Colonic mucosa (tissue), 4 donors: ENCODE data around the gene AASDH. TPM values are rescaled to one million over a fixed set of nuclear protein-coding genes. Genes with fewer than 3 reads are reported as not detected.

Experiments used
- DNase-seq: peaks from one replicate; pipeline ENCODE4 v3.0.0-alpha.2; 2020
- H3K27ac ChIP-seq: fragments of 200-600 bp; one replicate; pipeline ENCODE4 v1.8.0; 2021
- H3K27me3 ChIP-seq: fragments of 200-600 bp; one replicate; pipeline ENCODE4 v1.8.0; 2021
- H3K36me3 ChIP-seq: fragments of 200-600 bp; one replicate; pipeline ENCODE4 v1.8.0; 2021
- H3K4me1 ChIP-seq: fragments of 200-600 bp; one replicate; pipeline ENCODE4 v1.8.0; 2021; ENCODE audit warnings: mild to moderate bottlenecking
- H3K4me3 ChIP-seq: fragments of 200-600 bp; one replicate; pipeline ENCODE4 v1.8.0; 2021
- H3K9ac ChIP-seq, 2 donors: one replicate each; pipeline ENCODE4 v1.7.0; 2013; ENCODE audit warnings: control low read depth in 2 of 2, low read depth in 2 of 2, low read length in 2 of 2
- H3K9me3 ChIP-seq: fragments of 200-600 bp; one replicate; pipeline ENCODE4 v1.8.0; 2021
- intact Hi-C: fragments of 100-400 bp; cut with DNase I; formaldehyde crosslinking; loops from one replicate; pipeline ENCODE4 v1.14.1; 2022
- total RNA-seq, 2 donors: library from RNA; stranded (reverse); fragmentation: NEBNext Ultra II Directional in 1 of 2; extraction: Animal tissue kit (Norgen Biotek cat#: 25700) in 1 of 2; gene quantifications; one replicate each; pipeline ENCODE4 v1.2.1, GENCODE V29; 2021
- TF ChIP-seq, protein P1 (sequence below): fragments of 200-600 bp; IDR thresholded peaks from one replicate; pipeline ENCODE4 v1.8.0; 2022; ENCODE audit warnings: antibody characterized with exemption, mild to moderate bottlenecking
- donor health status: healthy.
- donor health status: DM: no; HTN: no; CAD: no.
- donor health status: DM: no; HTN: no; CAD: no.

AASDH gene
- total RNA-seq, 2 donors from 2014 or later: 7.4 to 7.8 TPM

DNA sequence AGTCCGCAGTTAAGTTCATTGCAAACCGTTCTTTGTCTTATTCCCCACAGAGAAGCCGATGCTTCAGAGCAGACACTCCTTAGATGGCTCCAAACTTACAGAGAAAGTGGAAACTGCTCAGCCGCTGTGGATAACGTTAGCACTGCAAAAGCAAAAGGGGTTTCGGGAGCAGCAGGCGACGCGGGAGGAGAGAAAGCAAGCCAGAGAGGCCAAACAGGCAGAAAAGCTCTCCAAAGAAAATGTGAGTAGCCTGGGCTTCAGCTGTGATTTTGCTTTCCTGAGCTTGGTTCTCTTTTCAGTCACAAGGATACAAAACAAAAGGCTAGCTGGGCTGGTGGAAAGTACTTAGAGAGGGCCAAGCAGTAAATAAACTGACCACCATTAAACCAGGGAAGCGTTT lies 64.0 kb downstream of the AASDH start:
- no peaks in the 10 kb centered on the region for H3K36me3 ChIP-seq
- intact Hi-C loops: no loop called here

DNA sequence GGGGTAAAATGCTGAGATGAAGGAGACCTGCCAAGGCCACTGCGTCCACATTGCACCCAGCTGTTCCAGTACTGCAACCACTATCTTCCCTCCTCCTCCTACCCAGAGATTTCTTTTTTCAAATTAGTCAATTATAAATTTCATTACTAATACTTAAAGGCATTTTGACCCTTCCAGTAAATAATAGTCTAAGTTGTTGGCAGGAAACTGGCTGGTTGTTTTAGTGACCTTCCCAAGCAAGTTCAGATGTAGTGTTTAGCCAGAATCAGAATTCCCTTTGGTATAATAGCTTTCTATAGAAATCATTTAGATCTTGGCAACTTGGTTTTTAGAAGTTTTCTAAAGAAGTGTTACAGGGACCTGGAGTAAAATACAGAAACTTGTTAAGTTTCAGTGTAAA lies 66.0 kb downstream of the AASDH start:
- no peaks in the 10 kb centered on the region for H3K27me3 ChIP-seq
- H3K36me3 ChIP-seq: no peaks in the 10 kb centered on the region
- DNase-seq: no peak
- no peak overlapping the region for H3K9ac ChIP-seq
- H3K27ac ChIP-seq: no peak overlapping the region
- TF ChIP-seq, protein P1, sequence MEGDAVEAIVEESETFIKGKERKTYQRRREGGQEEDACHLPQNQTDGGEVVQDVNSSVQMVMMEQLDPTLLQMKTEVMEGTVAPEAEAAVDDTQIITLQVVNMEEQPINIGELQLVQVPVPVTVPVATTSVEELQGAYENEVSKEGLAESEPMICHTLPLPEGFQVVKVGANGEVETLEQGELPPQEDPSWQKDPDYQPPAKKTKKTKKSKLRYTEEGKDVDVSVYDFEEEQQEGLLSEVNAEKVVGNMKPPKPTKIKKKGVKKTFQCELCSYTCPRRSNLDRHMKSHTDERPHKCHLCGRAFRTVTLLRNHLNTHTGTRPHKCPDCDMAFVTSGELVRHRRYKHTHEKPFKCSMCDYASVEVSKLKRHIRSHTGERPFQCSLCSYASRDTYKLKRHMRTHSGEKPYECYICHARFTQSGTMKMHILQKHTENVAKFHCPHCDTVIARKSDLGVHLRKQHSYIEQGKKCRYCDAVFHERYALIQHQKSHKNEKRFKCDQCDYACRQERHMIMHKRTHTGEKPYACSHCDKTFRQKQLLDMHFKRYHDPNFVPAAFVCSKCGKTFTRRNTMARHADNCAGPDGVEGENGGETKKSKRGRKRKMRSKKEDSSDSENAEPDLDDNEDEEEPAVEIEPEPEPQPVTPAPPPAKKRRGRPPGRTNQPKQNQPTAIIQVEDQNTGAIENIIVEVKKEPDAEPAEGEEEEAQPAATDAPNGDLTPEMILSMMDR: no peak
- intact Hi-C loops: no loop called here
- H3K9me3 ChIP-seq: no peaks in the 10 kb centered on the region
- no peak overlapping the region for H3K4me3 ChIP-seq
- H3K4me1 ChIP-seq: no peaks in the 10 kb centered on the region

More for the DNA sequence above, 64.0 kb downstream of the AASDH start:
- Histone ChIP-seq H3K9ac (no peak overlapping the region), H3K27ac (no peak overlapping the region), H3K4me3 (no peak overlapping the region), H3K4me1 (no peaks in the 10 kb centered on the region), H3K27me3 (no peaks in the 10 kb centered on the region), H3K9me3 (no peaks in the 10 kb centered on the region)
- no peak for DNase-seq
- TF ChIP-seq, protein P1: no peak

DNA sequence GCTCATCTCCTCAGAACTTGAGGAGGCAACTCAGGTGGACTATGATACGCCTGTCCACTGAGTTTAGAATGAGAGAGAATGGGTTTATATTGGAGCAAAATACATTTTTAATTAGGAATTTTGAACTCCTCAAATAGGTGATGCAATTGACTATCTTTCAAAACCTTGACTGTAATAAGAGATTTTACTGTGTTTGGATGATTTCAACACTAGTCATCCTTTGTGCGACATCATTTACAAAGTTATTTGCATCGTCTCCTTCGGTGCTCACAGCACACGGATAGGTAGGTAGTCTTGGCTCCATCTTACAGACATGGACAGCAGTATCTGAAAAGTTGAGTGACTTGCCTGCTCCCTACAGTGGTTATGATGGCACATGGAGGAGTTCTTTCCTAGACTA lies 67.0 kb downstream of the AASDH start:
- Histone ChIP-seq H3K36me3 (no peaks in the 10 kb centered on the region), H3K4me1 (no peaks in the 10 kb centered on the region), H3K27me3 (no peaks in the 10 kb centered on the region), H3K4me3 (no peak overlapping the region), H3K27ac (no peak overlapping the region), H3K9ac (no peak overlapping the region), H3K9me3 (no peaks in the 10 kb centered on the region)
- TF ChIP-seq, protein P1: no peak
- no peak for DNase-seq
- intact Hi-C loops: no loop called here

DNA sequence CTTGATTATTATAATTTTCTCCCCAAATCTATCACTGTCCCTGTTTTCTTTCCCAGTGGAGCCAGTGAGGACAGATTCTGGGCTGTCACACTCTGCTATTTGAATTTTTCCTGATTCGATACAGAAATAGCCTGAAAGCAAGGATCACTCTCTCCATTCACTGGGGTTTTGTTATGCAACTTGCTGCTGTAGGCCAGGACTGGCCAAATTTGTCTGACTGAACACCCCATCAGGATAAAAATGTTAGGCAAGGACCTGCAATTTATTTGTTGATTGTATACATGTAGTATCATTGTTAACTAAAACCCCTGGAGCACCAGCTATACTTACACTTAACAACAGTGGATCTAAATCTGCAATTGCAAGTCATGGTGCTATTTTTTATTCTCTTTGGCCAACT lies 68.7 kb downstream of the AASDH start:
- H3K9ac ChIP-seq: no peak overlapping the region
- TF ChIP-seq, protein P1: no peak
- no peak for DNase-seq
- H3K36me3 ChIP-seq: no peaks in the 10 kb centered on the region
- no peaks in the 10 kb centered on the region for H3K27me3 ChIP-seq
- intact Hi-C loops: no loop called here
- no peak overlapping the region for H3K4me3 ChIP-seq
- H3K9me3 ChIP-seq: no peaks in the 10 kb centered on the region
- no peak overlapping the region for H3K27ac ChIP-seq
- no peaks in the 10 kb centered on the region for H3K4me1 ChIP-seq

DNA sequence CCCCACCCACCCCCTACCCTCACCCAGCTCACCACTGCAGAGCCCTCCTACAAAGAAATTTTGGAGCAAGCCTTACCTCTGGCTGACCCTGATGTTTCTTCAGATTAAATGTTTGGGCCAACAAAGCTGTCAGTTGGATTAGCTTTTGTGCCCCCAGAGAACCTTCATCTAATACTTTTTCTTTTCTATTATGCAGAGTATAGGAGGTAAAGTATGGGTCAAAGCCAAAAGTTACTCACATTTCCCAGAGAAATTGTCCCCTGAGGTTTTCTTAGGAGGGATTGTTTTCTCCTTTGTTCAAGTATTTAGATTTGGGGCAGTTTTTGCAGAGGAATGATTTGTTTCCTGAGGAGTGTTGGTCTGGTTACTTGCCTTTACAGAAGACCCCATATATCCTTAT lies 69.5 kb downstream of the AASDH start:
- H3K9me3 ChIP-seq: no peaks in the 10 kb centered on the region
- no peaks in the 10 kb centered on the region for H3K4me1 ChIP-seq
- intact Hi-C loops: no loop called here
- H3K9ac ChIP-seq: no peak overlapping the region
- no peaks in the 10 kb centered on the region for H3K27me3 ChIP-seq
- no peak overlapping the region for H3K27ac ChIP-seq
- no peak for DNase-seq
- no peak overlapping the region for H3K4me3 ChIP-seq
- no peaks in the 10 kb centered on the region for H3K36me3 ChIP-seq
- TF ChIP-seq, protein P1: no peak
